Osteoblast (primary cell): ENCODE measurements around the gene SRRT. TPM values are rescaled to one million over a fixed set of nuclear protein-coding genes. Genes with fewer than 3 reads are reported as not detected.
A peak's percentile ranks its signal among the peaks of the same experiment; 100 is the strongest.

Source experiments
- DNase-seq: peaks from one replicate; pipeline ENCODE4 v3.0.0; 2011; ENCODE audit warnings: low spot score, mixed read lengths; ENCODE audit not compliant: insufficient read length; ENCODE audit errors: missing footprints
- H2AFZ ChIP-seq: 2 replicates; pipeline ENCODE4 v1.6.0; 2011; ENCODE audit warnings: mild to moderate bottlenecking, low read length
- H3K27ac ChIP-seq: 2 replicates; pipeline ENCODE4 v1.5.1; 2011; ENCODE audit warnings: mild to moderate bottlenecking, low read depth, low read length, moderate library complexity
- H3K27me3 ChIP-seq: 2 replicates; pipeline ENCODE4 v1.6.0; 2012; ENCODE audit warnings: mild to moderate bottlenecking, control low read depth, inconsistent platforms, low read length, moderate library complexity; ENCODE audit not compliant: insufficient read depth
- H3K36me3 ChIP-seq: 2 replicates; pipeline ENCODE4 v1.5.1; 2011; ENCODE audit warnings: mild to moderate bottlenecking, low read length, control low read depth, moderate library complexity; ENCODE audit not compliant: insufficient read depth
- H3K4me1 ChIP-seq: 2 replicates; pipeline ENCODE4 v1.5.1; 2011; ENCODE audit warnings: mild to moderate bottlenecking, low read length, control low read depth, moderate library complexity; ENCODE audit not compliant: insufficient read depth
- H3K4me2 ChIP-seq: 2 replicates; pipeline ENCODE4 v1.6.0; 2011; ENCODE audit warnings: mild to moderate bottlenecking, low read length; ENCODE audit not compliant: insufficient read depth
- H3K4me3 ChIP-seq: fragments of 200-600 bp; sonication (generic); 3 replicates; pipeline ENCODE4 v1.5.1; 2012; ENCODE audit warnings: mild to moderate bottlenecking, low read length, inconsistent platforms; ENCODE audit not compliant: insufficient read depth
- H3K79me2 ChIP-seq: 2 replicates; pipeline ENCODE4 v1.6.0; 2012; ENCODE audit warnings: mild to moderate bottlenecking, low read length, control low read depth, inconsistent platforms; ENCODE audit not compliant: insufficient read depth
- H3K9me3 ChIP-seq: 2 replicates; pipeline ENCODE4 v1.5.1; 2011; ENCODE audit warnings: low read depth, low read length, control low read depth
- H4K20me1 ChIP-seq: 2 replicates; pipeline ENCODE4 v1.6.0; 2012; ENCODE audit warnings: mild to moderate bottlenecking, low read length, control low read depth; ENCODE audit not compliant: insufficient read depth
- total RNA-seq: library from RNA; depleted of rRNA; stranded (reverse); fragments of >200 nt; gene quantifications from 2 replicates; pipeline ENCODE4 v1.2.3, GENCODE V29; 2012
- TF ChIP-seq, protein P1 (sequence below): IDR thresholded peaks from 2 replicates; pipeline ENCODE4 v1.5.1; 2011; ENCODE audit warnings: mild to moderate bottlenecking, low read depth, low read length, moderate library complexity; ENCODE audit errors: extremely low read depth

SRRT gene
- total RNA-seq, 1 donor = 42.0 TPM

DNA sequence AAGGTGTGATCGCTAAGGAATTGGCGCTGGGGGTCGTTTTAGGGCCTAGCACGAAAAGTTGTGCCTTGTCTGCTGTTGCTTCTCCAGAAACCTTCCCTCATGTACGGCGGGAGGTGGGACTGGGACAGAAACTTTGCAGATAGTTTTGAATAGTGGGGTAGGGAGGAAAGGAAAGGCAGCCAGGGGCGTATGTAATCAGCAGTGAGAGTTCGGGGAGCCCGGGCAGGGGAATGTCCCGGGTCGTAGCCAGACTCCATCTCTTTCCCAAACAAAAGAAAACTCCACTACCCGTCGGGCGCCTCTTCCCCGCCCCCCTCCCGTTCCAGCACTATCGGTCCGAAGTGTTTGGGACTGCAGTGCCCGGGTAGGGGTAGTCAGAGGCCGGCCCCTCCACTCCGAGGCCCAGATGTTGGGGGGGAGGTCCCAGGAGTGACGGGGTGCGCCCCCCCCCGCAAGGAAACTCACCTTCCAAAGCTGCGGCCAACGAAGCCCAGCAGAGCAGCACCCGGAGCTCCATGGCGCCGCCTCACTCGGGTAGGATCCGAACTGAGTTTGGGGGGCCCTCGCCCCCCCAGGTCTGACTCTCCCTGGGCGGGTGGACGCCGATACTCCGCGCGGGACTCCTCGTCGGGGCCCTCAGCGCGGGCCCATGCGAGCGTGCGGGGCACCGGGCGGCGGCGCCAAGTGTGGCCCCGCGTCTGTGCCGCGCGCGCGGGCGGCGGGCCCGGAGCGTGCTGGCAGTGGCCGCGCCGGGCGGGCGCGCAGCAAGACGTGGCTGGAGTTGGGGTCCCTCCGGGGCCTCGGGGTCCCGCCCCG is 48.2 kb upstream of the SRRT start:
- peak overlapping the region; percentile 77 for H3K4me3 ChIP-seq
- H3K27ac ChIP-seq = no peak overlapping the region
- no peaks in the 10 kb centered on the region for H3K27me3 ChIP-seq
- H3K4me2 ChIP-seq = peak overlapping the region; percentile 80
- H4K20me1 ChIP-seq = peaks cover 3% of the 10 kb centered on the region
- DNase-seq = peak; percentile 83
- peak overlapping the region; percentile 67 for H2AFZ ChIP-seq
- peaks cover 19% of the 10 kb centered on the region for H3K4me1 ChIP-seq
- H3K9me3 ChIP-seq = no peaks in the 10 kb centered on the region
- no peaks in the 10 kb centered on the region for H3K36me3 ChIP-seq
- peaks cover 11% of the 10 kb centered on the region for H3K79me2 ChIP-seq
- TF ChIP-seq, protein P1, sequence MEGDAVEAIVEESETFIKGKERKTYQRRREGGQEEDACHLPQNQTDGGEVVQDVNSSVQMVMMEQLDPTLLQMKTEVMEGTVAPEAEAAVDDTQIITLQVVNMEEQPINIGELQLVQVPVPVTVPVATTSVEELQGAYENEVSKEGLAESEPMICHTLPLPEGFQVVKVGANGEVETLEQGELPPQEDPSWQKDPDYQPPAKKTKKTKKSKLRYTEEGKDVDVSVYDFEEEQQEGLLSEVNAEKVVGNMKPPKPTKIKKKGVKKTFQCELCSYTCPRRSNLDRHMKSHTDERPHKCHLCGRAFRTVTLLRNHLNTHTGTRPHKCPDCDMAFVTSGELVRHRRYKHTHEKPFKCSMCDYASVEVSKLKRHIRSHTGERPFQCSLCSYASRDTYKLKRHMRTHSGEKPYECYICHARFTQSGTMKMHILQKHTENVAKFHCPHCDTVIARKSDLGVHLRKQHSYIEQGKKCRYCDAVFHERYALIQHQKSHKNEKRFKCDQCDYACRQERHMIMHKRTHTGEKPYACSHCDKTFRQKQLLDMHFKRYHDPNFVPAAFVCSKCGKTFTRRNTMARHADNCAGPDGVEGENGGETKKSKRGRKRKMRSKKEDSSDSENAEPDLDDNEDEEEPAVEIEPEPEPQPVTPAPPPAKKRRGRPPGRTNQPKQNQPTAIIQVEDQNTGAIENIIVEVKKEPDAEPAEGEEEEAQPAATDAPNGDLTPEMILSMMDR = no peak

DNA sequence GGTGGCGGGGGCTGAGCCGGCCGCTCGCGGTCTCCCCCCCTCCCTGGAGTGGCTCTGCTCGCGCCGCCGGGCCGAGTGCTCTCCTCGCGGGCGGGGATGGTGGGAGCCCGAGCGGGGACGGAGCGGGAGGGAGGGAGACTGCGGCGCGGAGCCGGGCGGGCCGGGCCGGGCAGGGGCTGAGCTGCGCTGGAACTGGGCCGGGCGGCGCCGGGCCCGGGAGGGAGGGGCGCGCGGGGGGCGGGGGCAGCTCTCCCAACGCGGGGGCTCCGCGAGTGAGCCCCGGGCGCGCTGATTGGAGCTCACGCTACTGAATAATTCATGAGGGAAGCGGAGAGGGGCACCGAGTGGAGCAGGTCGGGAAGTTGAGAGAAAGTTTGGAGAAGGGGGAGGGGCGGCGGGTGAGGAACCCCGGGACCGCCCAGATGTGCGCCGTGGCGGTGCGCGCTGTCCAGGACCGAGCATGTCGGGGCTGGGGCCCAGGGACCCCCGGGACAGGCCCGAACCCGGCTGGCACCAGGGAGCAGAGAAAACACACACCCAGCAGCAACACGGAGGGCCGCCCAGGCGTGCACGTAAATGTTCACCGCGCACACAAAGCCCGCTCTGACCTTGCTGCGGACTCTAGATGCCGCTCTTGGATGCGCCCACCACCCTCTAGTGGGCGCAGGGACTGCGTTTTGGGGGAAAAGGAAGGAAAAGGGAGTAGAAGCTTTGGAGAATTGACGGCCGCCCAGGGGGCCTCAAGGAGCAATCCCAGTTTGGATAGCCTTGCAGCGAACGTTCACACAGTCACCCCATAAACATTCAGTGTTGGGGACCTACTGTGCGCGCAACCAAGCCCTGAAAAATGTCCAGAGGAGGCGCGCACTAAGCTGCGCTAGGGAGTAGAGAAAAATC is 47.3 kb upstream of the SRRT start, which contains the start of gene EPHB4:
Gene EPHB4, minus strand, starts transcription at position 194 of the 897 bp plus-strand sequence. CDS start 493 bp downstream, outside the sequence.
- TF ChIP-seq, protein P1 = peak; percentile 32
- Histone ChIP-seq H2AFZ (peak within 1 kb of the TSS; percentile 92), H3K36me3 (no peaks in the 10 kb centered on the region), H3K4me1 (peaks cover 19% of the 10 kb centered on the region), H4K20me1 (peaks cover 3% of the 10 kb centered on the region), H3K27ac (no peak within 1 kb of the TSS), H3K79me2 (peaks cover 11% of the 10 kb centered on the region), H3K9me3 (no peaks in the 10 kb centered on the region), H3K4me3 (peak within 1 kb of the TSS; percentile 77), H3K4me2 (peak within 1 kb of the TSS; percentile 80), H3K27me3 (no peaks in the 10 kb centered on the region)
- DNase-seq = peak; percentile 94

DNA sequence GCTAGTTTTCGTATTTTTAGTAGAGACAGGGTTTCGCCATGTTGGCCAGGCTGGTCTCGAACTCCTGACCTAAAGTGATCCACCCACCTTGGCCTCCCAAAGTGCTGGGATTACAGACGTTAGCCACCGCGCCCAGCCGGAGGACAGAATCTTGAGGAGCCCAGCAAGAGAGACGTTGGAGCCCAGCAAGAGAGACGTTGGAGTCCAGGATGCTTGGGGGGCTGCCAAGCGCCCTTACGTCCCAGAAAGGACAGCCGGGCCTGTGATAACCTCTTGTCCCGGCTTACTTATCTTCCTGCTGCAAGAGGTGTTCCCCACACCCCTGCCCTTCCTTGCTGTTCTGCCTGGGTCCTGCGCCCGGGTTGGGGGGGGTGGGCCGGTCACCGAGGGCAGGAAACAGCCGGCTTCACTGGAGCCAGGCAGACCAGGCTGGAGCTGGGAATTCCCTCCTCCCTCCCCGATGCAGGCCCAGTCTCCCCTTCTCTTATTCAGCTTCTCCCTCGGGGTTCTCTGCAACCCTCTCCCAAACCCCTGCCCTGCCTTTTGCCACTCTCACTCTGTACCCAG is 45.7 kb upstream of the SRRT start:
- H2AFZ ChIP-seq = no peak overlapping the region
- TF ChIP-seq, protein P1 = no peak
- H3K27me3 ChIP-seq = no peaks in the 10 kb centered on the region
- no peaks in the 10 kb centered on the region for H3K9me3 ChIP-seq
- H3K79me2 ChIP-seq = peaks cover 11% of the 10 kb centered on the region
- peaks cover 1% of the 10 kb centered on the region for H4K20me1 ChIP-seq
- peak; percentile 49 for DNase-seq
- no peak overlapping the region for H3K4me3 ChIP-seq
- H3K27ac ChIP-seq = no peak overlapping the region
- H3K4me1 ChIP-seq = peaks cover 19% of the 10 kb centered on the region
- H3K36me3 ChIP-seq = no peaks in the 10 kb centered on the region
- no peak overlapping the region for H3K4me2 ChIP-seq
